ENCODE results near the gene CENPO.
"Not testable (repeated sequence)": the region's sequence is repeated elsewhere in the genome, so short reads cannot be mapped to it uniquely, and the experiment has no call there.

Gene CENPO

DNA sequence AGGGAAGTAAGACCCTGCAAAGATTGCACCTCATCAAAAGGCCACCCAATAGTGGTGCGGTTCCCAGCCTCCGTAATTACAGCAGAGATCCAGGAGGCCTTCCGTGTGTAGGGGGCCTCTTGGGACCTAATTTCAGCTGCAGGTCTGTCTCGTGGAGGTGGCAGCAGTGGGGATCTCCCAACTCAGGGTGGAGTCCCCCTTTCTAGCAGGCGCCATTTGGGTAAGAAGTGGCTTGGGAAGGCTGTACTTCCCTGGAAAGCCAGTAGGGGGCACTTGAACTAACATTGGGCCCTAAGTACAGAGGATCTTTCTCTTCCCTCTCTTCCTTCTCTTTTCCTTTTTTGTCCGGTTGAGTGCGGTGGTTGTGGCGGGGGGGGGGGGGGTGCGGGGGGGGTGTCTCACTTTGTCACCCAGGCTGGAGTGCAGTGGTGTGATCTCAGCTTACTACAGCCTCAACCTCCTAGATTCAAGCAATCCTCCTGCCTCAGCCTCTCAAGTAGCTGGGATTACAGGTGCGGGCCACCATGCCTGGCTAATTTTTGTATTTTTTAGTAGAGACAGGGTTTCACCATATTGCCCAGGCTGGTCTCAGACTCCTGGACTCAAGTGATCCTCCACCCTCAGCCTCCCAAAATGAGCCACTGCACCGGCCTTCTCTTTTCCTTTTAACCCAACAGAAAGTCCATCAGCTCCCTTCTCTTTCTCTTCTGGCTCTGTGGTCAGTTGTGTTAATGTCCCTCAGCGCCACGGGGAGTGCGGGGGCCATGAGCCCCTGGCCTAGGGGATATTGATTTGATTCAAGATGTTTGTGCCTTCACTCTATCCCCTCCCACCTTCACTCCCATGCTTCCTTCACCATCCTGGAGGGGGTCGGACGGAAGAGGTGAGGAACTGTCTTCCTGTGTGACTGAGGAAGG is 32.0 kb downstream of the CENPO start:
- no peak for DNase-seq

DNA sequence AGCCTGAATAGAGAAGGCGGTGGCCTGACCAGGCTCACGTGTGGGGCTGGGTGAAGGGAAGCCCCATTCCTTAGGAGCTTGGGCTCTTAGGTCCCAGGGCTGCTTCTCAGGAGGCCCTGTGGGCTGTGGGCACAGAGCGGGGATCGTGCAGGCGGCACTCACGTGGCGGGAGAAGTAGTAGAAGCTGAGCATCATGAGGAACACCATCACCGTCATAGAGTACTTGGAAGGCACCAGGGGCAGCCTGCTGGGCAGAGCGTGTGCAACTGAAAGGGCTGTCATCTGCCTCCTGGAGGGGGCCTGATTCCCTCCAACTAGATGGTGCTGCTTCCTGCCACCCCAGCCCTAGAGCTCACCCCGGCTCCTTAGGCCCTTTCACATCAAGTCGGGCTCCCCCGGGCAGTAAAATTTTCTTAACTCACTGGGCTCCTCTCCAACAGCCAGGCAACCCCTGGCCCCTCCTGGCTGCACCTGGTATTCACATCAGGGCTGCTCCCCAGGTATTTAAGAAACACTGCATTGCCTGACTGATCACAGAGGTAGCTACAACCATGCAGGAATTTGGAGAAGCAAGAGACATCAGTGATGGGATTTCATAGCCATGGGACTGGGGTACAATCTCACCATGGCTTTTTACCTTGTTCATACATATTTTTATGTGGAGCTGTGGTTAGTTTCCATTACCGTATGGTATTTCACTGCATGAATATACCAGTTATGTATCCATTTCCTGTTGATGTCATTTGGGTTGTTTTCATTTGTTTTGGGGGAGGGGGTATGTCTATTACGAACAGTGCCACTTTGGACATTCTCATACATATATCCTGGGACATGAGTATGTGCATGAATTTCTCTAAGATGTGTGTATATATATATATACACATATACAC is 32.9 kb downstream of the CENPO start:
- no peak for DNase-seq

DNA sequence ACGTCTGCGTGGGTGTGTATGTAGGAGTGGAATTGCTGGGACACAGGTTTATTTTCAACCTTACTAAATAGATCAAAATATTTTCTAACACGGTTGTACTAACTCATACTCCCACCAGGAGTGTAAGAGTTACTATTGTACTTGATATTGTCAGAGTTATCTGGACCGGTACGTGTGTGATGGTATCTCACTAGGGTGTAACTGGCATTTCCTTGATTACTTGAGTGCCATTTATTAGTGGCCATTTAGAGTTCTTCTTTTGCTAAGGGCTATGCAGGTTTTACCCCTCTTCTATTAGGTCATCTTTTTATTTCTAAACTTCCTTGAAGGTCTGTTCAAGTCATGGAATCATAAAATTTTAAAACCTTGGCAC is 33.5 kb downstream of the CENPO start:
- DNase-seq = no peak

DNA sequence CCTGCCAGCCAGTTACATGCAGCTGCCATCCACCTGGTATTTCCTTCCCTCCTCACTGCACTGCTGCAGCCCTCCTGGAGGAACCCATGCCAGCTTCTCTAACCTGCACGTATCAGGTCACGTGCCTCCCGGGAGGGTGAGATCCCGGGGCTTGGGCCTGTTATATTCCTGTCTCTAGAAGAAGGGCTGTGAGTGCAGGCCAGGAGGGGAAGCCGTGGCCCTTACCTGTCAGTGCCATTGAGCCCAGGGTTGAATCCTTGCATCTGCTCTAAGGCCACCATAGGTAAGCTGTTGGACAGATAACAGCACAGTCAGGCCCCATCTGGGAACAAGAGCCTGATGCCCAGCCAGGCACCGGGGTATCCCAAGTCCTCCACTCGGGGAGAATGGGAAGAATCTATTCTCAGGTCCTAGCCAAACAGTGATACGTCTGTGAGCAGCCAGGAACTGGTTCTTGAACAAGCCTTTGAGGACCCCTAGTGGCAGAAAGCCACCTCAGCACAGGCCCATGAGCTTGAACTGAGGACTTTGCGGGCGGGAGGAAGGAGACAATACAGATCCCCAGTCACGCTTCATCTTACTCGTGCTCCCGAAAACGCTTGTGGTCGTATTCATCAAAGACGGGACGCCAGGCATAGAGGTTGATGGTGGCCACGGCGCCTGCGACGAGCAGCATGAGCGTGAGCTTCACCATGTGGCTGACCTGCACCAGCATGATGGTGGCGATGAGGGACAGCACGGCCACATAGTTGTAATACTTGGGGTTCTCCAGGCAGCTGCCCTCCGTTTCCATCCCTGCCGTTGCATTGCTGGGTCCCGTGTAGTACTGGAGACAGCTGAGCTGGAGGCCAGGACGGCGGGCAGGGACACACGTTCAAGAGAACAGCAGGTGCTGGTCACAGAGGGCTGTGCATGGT is 34.4 kb downstream of the CENPO start:
- peak; percentile 70 for DNase-seq

DNA sequence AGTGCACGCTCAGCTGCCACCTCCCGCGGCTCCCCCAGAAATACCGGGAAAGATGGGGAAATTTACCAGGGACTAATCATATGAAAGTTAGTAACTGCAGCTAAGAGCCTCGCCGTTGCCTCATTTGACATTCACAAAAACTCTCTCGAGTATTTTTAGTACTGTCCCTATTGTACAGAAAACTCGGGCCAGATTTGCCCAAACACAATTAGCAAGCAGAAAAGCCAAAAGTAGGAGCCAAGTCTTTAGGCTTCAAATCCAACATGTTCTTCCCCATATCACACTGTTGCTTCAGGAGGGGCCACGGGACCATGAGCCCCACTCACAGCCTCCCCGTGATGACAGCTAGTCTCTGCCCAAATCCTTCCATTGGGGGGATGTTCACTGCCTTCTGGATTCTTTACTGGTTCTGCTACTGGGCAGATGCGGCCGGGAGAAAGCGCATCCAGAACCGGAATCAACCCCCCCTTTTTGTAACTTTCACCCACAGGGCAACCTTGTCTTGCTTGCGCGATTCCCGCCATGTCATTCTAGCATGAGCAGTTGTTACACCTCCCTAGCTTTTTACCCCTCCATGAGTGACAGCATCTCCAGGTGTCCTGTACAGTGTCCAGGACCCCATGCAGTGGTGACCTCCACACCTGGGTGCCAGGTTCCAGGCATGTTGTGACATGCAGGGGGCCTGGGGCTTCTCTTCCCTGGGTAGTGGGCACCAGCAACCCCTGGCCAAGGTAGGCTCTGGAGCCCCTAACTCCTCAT is 35.2 kb downstream of the CENPO start:
- DNase-seq = no peak

DNA sequence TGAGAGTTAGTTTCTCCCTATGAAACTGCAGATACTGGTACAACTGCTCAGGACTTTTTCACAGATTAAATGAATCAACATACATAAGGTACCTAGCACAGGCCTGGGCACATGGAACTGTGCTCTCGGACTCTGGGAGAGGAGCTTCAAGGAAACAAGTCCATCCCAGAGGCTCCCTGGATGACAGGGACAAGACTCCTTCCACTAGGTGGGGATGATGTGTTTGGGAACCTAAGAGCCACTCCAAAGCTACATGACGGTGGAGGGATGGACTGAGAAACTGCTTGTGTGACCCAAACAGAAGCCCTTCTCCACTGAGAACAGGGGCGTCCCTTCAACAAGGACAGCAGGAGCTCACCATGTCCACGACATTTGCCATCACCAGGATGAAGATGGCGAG is 37.1 kb downstream of the CENPO start:
- no peak for DNase-seq

DNA sequence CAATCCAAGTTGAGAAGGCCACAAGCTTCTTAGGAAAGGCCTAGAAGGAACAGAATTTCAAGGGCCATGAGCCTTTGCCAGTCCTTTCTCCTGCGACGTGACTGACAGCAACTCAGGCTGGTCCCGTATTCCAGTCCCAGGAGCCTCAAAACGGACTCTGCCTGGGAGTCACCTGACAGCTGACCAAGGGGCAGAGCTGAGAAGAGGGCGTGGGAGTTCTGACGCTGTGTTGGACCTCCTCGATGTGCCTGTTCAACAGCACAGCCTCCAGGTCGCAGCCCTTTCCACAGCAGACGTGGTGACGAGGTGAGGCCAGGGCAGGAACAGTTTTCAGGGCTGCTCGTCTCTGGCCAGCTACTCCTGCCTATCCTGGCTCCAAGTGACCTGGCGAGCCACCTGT is 37.6 kb downstream of the CENPO start:
- DNase-seq = no peak

DNA sequence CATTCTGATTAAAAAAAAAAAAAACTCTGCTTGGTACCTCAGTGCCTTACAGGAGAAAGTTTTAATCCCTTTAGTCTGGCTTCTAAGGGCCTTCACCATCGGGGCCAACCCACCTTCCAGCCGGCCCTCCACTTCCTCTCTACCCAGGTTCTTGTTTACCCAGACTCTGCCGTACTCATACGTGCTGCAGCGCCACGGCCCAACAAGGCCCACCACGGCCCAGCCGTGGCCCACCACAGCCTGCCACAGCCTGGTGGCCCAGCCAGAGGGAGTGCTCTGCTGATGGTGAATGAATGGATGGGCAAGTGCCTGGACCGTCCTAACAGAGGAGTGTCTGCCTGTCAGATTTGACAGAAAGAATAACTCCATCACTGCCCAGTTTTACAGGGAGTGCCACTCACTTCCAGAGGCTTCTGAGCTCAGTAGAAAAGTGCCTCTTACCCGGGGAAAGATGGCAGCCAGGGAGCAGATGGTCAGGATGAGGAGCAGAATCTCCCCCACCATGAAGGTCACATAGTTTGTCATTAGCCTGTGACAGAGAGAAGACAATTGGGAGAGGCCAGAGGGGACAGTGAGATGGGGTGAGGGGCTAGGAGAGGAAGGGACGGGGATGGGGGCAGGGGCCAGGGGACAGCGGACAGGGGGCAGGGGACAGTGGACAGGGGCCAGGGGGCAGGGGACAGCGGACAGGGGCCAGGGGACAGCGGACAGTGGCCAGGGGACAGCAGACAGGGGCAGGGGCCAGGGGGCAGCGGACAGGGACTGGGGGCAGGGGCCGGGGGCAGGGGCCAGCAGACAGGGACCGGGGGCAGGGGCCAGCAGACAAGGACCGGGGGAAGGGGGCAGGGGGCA is 38.2 kb downstream of the CENPO start:
- no peak for DNase-seq

DNA sequence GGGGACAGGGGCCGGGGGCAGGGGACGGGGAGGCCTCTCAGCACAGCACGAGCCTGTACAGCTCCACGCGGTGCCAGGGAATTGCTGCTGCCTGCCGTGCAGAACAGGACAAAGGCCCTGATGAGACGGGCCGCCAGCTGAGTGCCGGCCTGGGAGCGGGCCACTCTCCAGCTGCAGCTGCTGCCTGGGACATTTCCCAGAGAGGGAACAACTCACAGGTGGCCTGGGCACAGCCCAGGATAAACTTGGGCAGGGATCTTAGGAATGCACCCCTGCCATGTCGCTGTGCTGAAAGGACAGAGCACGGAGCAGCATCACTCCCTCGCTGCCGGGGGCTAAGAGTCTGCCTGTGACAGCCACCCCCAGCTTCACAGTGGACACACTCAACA is 38.8 kb downstream of the CENPO start:
- no peak for DNase-seq

DNA sequence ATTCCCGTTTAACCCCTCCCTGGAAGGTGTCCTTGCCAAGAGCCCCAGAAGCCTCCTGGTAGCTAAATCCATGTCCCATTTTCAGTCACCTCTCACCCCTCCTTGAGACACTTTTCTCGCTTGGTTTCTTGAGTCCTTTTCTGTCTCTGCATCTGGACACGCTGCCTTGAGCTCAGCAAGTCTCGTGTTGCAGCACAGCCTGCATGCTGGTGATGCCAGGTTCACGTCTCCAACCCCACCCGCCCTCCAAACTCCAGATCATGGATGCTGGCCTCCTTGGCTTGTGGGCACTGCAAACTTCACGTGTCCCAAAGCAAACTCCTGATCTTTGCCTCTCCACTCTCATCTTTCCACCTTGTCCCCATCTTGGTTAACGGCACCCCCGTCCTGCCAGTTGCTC is 39.3 kb downstream of the CENPO start:
- no peak for DNase-seq

DNA sequence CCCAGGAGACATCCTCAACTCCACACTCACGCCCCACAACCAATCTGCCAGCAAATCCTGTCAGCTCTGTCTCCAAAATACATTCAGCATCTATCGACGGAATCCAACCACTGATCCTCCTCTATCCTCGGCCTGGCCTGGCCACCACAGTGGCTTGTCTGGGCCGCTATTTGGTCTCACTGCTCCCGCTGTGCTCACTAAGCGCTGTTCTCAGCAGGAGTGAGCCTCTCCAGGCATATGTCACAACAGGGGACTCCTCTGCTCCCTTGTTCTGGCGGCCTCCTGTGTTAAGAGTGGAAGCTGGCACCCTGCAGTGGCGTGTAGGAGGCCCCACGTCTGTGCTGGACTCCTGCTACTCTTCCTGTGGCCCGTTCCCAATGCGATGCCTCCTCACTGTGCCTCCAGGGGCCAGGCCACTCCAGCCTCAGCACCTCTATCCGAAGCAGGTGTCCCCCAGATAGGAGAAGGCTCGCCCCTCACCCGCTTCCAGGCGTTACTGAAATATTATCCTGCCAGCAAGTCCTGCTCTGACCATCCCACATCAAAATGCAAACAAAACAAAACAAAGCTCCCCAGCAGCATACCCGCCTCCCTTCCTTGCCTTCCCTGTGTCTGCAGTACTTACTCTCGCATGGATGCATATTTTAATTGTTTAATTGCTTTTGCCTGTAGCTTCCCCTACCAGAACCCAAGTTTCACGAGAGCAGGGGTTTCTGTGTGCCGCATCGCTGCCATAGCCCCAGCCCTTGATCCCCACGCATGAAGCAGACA is 39.9 kb downstream of the CENPO start:
- DNase-seq = no peak

DNA sequence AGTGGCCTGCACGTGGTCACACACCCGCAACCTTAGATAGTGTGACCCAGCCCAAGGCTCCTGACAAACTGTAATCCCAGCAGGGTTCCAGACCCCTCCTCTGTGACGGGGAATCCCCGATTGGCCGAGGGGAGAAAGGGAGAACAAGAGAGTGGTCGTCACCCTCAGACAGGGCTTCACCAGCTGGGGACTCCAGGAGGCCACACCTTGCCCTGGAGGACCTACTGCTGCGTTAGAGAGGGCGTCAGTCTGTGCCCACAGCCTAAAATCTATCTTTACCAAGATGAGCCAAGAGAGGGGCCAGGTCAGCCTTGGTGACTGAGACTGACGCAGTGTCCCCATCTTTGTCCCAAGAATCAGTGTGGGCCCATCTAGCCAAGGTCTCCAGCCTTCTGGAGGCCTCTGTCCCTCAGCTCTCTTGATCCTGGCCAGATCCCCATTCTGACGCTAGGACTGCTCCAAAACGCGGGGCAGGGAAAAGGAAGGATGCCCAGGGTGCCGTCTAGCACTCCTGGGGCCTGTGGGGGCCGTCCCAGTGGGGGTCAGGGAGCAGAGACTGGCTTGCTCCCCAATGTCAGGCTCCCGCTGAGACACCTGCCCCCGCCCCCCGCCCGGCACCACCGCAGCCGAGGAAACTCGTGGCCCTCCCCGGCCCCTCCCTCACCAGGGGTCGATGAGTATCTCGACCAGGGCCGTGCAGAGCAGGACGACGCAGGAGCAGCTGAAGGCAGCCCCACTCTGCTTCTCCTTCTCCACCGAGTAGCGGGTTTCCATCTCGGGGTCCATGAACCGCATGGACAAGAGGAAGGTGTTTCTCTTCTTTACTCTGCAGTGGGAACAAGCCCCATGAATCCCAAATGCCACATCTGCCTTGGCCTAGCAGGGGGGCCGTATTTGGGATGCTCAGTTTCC is 40.9 kb downstream of the CENPO start:
- no peak for DNase-seq

DNA sequence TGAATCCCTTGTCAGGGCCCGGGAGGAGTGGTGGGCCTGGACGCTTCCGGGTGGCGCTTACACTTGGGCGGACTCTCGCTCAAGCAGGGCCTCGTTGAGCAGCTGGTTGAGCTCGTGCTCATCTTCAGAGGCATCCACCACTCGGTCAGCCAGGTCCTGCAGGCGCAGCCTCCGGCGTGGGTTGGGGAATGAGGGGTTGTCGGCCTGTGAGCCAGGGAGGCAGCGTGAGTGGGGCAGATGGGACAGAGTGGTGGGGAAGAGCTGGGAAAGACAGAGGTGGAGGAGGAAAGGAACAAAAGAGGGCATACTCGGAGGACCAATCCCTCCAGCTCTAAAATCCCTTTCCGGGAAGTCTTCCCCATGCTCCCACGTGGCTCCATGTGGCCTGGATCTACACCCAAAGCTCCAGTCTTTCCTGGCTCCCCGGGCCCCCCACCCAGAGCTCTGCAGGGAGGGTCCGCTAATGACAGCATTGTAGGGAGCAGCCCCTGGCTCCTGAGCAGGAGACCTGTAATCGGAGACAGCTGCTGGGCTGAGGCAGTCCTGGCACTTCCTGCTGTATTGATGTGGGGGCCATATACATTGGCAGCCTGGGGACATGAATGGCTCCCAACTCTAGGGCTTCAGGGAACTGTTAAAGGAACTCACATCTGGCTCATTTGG is 41.6 kb downstream of the CENPO start:
- no peak for DNase-seq

DNA sequence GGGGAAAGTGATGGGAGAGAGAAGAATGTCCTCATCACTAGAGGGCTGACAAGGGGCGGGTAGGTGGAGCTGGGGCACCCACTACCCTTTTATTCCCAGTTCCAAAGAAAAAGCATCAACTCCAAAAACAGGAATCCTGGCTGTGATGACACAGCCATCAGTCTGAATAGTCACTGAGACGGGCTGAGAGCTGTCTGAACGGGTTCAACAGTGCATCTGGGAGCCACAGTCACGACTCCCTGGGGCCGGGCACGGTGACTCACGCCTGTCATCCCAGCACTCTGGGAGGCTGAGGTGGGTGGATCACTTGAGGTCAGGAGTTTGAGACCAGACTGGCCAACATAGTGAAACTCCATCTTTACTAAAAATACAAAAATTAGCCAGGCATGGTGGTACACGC is 42.2 kb downstream of the CENPO start:
- DNase-seq = not testable (repeated sequence)

DNA sequence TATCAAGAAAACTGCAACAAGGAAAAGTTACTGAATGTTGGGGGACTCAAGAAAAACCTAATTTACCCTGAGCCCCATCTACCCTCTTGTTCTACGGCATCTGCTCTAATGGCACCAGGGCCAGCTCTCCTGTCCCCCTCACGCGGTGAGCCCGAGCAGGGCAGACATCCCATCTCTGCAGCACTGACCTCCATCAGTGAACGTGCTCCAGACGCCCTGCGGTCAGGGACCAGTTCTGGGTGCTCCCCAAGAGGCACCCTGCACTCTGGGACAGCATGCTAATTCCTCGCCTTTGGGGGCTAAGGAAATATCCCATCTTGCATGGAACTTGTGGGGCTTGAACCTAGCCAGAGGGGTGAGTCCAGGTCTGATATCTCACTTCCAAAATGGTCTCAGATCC is 43.0 kb downstream of the CENPO start:
- no peak for DNase-seq

DNA sequence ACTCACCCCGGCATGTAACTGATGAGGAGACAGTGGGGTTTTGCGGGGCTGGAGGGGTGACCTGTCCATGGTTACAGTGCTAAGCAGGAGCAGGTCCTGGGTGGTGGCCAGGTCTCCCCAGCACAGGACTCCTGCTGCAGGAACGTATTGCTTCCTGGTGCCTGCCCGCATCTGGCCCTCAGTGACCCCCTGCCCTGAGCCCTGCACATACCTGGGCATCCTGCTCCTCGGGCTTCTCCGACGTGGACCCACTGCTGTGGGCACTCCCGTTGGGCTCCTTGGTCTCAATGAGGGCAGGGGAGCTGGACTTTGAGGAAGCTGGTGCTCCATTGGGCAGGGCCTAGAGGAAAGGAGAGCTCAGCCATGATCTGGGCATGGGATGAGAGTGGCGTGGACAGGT is 43.5 kb downstream of the CENPO start:
- no peak for DNase-seq

DNA sequence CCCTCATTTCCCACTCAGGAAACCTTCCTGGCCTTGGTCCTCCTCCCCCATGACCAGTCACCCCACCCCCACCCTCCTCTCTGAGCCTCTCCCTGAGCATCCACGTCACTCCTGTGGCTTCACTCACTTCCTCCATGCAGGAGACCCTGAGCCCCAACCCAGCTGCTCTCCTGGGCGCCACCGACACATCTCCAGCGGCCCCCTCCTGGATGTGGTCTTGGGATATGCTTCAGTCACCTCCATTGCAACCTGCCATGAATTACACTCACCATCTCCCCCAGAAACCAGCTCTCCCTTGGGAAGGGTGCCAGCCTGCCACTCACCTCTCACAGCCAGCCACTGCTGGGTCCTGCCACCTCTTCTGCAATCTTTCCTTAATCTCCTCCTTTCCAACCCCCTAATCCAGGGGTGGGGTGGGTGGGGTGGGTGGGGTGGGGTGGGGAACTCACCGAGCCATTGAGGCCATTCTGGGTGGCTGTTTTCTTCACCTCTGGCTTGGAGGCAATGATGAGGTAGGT is 44.8 kb downstream of the CENPO start:
- DNase-seq = no peak

DNA sequence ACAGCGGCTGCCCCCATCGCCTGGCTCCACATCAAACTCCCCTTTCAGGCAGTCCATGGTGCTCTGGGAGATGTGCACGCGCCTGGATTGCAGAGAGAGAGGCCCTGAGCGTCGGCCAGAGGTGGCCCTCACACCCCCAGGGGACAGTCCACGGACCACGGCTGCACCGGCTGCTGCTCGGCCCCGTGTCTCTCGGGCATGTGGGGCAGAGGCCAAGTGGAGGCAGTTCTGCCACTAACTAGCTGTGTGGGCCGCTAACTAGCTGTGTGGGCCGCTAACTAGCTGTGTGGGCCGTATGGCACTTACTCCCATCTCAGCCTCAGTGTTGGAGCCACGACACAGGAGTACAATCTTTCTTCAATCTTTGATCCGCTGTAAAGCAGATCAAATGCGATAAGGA is 45.3 kb downstream of the CENPO start:
- DNase-seq = no peak

DNA sequence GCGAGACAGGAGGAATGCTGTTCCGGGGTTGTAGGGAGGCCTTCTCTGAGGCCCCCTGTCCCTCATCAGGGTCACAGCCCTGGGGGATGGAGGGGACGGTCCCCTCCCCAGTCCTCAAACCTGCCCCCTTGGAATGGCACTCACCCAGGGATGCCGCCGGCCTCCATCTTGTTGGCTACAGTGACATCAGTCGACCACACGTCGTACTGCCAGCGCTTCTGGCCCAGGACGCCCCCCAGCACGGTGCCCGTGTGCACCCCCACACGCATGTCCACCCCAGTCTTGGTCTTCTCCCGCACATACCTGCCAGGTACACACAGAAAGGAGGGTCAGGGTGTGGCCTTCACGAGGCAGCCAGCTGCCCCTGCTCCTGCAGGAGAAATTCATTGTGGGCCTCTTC is 46.5 kb downstream of the CENPO start:
- DNase-seq = no peak

Measured in MV-4-11 (cell line).